Head of caudate nucleus (tissue), 42 donors: ENCODE measurements around the gene NID2.

Experiments used
- DNase-seq, 42 donors: peaks; one replicate each; pipeline versions ENCODE4 v3.0.0 to v3.0.0-alpha.2; 2020 to 2021; ENCODE audit warnings: mixed read lengths in 7 of 42
- intact Hi-C: fragments of 100-400 bp; cut with DNase I; formaldehyde crosslinking; loops from one replicate; pipeline ENCODE4 v1.15.0; 2022

Gene NID2

DNA sequence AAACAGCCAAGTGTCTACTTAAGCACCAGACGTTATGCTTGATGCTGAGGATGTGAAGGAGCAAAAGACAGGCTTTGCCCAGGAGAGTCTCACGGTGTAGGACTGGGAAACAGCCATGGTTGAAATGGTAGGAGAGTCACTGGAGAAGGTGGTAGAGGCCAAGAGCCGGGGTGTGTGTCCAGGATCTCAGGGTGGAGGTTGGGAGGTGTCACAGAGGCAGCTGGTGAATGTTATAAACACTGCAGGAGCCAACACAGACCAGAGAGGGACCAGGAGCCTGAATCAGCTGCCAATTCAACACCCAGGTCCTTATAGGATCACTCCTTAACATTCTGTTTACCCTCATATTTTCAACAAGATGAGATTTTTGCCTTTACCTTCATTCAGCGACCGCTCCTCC is 7.5 kb downstream of the NID2 start:
- intact Hi-C loops = no loop called here
- no peak for DNase-seq

DNA sequence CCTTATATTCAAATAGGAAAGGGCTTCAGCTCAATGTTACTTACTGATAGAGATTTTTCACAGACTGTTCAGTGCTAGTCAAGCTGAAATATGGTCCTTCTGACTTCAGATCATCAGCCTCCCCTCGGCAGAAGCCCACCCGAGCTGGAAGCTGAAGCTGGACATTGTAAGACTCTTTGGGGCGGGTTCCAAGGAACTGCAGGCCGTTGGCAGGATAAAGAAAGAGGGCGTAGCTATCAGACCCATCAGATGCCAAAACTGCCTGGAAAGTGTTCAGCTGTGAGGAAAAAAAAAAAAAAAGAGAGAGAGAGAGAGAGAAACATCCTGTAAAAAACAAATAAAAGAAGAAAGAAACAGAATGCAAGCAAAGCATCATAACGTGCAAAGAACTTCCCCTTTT is 8.8 kb downstream of the NID2 start:
- intact Hi-C loops = no loop called here
- DNase-seq = no peak

DNA sequence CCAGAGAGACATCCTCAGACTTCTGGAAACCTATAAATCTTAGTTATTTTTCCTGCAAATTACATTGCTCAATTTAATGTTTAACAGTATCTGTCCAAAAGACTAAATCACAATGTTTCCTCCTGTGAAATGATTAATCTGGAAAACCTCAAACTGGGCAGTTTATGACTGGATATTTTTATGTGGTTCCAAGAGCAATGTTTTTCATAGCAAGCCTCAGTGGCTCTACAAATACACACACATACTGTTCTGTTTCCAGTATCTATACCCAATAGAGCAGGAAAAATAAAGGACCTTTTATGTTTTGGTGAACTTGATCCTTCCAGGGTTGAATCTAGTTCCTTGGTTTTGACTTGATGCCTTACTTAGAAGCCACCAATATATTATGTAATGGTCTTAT is 9.2 kb downstream of the NID2 start:
- intact Hi-C loops = no loop called here
- no peak for DNase-seq

DNA sequence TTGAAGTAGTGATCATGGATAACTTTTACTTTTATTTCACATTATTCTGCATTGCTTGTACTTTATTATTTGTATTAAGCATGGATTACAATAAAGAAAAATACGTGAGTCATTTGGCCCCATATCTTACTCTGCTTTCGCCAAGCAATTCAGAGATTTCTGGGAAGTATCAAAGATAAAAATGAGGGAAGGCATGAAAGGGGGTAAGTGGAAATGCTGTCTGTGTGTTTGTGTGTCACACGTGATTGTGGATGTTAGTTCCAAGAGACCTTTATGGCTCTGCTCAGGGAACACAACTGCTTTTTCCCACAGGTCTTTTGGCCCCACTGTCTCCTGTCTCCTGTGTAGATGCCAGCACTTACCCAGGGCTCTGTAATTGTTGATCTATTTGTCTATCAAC is 10.5 kb downstream of the NID2 start:
- DNase-seq = no peak
- intact Hi-C loops = no loop called here

DNA sequence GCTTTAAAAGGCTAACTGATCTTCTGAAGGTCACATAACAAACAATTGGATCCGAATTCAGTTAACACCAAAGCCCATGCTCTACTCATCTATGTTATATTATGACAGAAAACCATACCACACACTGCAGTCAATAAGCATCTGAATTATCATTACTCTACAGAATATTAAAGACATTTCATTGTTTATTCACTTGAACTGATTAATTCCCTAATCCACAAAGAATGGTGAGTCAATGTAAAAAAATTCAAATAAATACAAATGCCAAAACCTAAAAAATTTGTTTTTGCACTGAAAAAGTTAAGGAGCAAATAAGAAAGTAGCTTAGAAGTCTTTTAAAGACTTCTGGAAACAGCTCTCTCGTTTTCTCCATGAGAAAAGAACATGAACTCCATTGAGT is 13.7 kb downstream of the NID2 start:
- DNase-seq = no peak
- intact Hi-C loops = no loop called here

DNA sequence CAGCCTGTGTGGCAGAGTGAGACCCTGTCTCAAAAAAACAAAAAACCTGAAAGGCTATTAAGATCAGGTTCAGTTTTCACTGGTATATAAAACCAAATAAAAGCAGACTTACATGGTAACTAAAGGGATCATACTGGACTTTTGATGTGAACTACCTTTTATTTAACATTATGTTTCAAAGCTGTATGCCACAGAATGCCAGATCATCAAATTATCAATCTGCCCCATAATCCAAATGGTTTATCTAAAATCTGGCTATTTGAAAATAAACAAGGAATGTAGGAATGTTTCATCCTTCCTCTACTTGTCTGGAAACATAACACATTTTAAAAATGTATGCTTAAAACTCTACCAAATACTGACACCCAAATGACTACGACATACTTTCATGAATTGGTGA is 14.2 kb downstream of the NID2 start:
- intact Hi-C loops = no loop called here
- no peak for DNase-seq

DNA sequence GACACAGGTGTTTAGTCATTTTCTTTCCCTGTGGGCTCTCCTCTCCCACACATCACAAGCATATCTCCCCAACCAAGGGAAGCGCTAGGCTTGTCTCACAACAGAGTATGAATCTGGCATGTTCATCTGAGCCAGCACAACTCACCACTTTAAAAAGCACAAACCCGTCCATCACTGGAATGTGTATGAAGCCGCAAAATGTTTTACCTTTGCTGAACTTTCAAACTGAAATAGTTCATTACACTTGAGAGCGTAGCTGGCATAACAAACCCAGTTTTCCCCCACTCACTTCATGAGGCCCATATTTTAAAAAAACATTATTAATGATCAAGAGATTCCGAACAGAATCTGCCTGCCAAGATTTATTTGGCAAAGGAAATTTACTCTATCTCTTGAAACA is 15.8 kb downstream of the NID2 start:
- intact Hi-C loops = no loop called here
- DNase-seq = no peak

DNA sequence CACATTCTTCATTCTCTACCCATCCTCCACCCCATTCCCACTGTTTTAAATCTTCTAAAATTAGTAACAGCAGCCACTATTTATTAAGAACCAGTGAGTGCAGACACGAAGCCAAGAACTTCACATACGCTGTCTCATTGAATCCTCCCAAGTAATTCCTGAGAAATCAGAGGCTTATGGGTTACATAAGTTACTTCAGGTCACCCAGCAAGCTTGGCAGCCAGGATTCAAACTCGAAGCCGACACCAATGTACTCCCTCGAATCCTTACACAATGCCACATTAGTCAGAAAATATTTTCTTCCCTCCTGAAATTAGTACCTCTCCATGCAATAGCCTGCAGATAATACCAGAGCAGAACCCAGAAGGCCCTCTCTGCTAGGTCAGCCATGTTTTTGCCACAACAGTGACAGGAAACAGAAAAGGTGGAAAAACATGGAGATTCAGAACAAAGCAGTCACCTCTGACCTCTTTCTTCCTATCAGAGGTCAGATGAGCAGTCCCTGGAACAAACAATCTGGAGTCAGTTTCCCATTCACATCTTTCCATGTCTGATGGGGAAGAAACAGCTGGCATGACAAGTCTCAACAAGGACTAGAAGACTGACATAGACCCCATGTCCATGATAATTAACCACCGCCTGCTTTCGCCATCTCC is 16.4 kb downstream of the NID2 start:
- DNase-seq = no peak
- intact Hi-C loops = no loop called here

DNA sequence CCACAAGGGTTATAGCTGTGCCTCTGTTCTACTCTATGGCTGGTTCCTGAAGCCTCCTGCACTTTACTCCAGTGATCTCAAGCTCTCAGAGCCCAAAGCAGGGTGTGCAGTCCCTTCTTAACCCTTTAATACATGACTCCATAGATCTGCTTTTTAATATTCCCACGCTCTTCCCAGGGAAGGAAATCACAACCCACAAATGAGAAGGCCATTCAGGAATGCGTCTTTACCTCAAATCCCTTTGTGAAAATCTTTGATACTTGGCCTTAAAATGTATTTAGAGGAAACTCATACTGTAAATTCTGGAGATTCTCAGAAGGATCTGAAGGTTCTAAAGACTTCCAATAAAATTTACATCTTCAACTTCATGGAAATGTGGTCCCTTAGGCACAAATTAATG is 17.0 kb downstream of the NID2 start:
- DNase-seq = no peak
- intact Hi-C loops = no loop called here

DNA sequence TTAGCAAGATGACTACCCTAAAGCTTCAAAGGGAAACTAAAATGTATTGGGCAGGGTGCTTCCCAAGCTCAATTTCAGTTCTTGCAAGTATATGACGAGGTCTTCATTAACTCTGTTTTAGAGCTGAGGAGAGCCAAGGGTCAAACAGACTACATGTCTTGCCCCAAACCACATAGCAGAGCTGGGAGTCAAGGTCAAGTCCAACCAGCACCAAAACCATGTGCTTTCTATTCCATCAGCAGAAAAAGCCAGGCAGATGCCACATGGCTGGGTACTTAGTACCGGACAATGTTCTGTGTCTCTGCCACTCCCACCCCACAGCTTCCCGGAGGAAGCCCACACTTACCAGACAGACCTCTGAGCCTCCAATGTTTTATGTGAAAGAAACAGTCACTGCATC is 17.6 kb downstream of the NID2 start:
- intact Hi-C loops = no loop called here
- DNase-seq = no peak

DNA sequence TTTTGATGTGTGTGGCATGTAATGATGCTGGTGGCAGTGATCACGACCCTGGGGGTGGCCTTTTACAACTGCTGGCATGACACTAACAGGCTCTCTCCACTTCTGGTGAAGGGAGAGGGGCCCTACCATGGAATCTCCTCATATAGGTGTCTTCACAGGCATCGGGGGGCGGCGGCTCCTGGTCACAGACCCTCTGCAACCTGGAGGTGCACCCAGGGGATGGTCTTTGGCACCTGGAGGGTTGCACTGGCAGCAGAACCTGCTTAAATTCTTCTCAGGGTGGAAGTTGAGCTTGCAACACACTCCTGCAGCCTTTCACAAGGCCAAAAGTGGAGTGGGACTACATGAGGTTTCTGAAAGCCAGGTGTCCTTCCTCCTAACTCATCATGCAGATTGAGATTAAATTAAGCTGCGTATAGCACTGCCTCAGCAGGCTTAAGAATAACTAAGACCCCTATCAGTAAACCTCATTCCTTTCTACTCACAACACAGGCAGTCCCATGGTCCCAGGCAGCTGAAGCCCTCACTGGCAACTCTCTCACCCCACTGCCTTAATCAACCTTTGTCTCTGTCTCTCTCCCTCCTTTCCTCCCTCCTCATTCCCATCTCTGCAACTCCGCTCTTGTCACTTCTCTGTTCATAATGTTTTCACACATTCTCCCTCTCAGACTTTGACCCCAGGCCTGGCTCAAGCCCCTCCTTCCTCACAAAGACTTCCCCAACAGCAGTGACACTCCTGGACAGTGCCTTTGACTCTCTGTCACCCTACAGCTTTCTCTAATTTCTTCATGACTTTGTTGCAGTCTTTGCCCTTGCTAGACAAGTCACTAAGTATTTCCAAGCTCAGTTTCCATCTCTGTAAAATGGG is 18.9 kb downstream of the NID2 start:
- intact Hi-C loops = no loop called here
- no peak for DNase-seq

DNA sequence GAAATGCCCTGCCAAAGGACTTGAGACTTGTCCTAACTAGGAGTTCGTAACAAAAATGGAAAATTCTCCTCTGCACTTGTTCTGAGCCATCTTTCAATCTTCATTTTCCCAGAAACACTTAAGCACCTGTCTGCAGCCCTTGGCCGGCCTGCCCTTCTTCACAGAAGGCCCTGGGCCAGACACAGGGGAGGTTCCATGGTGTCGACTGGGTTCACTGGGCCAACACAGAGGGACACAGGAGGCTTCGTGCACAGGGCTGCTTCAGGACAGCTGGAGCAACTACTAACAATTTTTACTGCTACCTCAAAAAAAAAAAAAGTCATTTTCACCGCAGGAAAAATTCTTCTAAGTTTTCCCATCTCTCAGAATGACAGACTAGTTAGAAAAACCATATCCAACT is 19.6 kb downstream of the NID2 start:
- intact Hi-C loops = no loop called here
- DNase-seq = no peak

DNA sequence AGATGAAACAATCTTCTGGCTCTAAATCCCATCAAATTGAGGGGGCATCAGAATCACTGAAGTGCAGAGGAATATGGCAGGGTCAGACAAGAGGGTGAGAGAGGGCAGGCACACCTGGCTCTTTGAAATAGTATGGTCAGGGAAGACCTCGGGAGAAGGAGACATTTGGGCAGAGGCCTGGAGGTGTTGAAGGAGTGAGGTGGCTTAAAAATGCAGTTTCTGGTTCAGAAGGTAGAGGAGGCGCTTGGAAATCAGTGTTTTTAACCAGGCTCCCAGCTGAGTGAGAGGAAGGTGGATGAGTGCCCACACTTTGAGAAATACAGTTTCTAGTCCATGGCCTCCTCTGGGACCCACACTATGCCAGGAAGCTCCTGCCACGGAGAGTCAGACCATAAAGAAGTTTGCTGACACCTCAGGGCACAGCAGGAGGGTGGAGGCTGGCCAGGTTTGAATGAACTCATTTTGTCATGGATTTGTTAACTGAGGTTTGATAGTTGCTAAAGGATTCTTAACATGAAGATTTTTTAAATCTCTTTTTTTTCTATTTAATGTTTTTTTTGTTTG is 20.1 kb downstream of the NID2 start:
- intact Hi-C loops = no loop called here
- DNase-seq = no peak

DNA sequence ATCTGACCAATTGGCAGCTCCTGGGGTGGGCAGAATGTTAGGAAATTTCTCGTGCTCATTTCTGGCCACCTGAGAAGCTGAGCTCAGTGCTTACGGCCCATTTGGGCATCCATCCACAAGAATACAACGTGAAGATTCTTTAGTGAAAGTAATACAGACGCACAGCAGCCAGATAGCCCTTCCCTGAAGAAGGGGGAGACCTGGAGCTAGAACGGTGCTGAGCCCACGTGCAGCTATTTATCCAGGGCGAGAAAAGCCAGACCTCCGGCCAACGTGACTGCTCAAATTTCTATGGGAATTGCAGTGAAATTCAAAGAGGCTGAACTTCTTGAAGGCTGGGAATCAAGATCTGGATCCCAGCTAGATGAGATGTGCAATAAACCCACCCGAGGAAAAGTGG is 20.7 kb downstream of the NID2 start:
- DNase-seq = no peak
- intact Hi-C loops = no loop called here

DNA sequence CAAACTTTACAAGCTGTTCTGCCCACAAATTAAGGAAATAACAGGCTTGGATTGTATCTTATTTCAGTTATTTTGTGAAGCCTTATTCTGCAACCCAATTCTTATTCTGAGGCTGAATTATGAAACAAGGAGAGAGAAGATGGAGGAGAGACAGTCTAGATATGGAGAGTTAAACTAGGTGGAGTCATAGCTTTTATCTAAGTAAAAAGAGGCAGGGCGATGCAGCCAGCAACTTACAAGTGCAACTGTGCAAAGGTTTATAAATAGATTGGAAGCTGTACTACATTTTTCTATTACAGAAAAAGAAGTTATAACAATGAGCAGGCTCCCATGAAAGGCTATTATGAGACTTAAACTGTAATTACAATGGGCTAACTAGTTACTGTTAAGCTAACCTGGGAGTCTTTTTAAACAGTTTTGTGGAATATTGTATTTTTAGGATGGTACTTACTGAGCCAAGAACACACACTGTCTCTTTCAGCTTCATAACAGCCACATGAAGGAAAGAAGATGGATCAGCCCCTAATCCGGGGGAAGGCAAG is 22.4 kb downstream of the NID2 start:
- no peak for DNase-seq
- intact Hi-C loops = no loop called here

DNA sequence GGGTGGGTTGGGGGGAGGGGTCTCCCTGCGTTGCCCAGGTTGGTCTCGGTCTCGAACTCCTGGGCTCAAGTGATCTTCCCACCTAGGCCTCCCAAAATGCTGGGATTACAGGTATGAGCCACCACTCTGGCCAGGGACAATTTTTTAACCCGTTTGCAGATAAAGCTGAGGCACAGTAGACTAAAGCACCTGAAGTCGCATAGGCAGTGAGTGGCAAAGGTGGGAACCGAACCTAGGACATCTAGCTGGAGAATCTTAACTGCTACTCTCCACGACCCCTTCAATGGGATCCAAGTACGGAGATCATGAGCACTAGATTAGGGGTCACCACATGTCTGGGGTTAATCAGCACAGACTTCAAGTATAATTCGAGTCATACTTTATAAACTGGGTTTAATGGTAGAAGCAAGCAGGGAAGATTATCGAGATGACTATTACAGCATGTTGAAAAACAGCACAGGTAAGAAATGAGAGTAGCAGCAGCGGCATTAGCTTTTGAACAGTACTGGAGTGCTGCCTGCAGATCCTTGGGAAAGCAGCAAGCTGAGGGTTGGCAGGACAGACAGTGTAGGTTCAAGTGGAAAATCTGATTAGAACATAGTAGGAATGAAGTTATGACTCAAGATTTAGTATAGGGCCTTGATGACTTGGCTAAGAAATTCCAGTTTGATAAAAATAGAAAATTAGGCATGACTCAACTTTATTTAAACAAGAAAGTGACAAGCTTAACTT is 23.9 kb downstream of the NID2 start:
- no peak for DNase-seq

DNA sequence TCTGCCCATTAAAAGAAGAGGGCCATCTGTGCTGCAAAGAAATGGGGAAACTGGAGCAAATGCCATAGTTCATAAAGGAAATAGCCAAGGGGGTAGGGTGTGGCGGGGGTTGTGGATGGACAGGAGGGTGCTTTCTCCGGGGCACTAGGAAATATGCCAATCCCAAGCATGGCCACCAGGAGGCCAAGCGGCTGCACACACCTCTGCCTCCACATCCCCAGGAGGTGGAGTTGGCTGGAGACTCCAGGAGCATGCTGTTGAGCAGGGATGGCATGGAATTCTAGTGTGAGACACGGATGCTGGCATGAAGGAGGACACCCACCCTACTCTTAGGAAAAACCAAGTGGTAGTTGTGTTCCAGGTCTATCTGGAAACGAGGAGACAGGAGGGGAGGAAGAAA is 25.2 kb downstream of the NID2 start:
- intact Hi-C loops = no loop called here
- DNase-seq = peak in 3 of 42 donors; percentile 19 to 35 (median 32)

More for the DNA sequence above, 23.9 kb downstream of the NID2 start:
- intact Hi-C loops = no loop called here

DNA sequence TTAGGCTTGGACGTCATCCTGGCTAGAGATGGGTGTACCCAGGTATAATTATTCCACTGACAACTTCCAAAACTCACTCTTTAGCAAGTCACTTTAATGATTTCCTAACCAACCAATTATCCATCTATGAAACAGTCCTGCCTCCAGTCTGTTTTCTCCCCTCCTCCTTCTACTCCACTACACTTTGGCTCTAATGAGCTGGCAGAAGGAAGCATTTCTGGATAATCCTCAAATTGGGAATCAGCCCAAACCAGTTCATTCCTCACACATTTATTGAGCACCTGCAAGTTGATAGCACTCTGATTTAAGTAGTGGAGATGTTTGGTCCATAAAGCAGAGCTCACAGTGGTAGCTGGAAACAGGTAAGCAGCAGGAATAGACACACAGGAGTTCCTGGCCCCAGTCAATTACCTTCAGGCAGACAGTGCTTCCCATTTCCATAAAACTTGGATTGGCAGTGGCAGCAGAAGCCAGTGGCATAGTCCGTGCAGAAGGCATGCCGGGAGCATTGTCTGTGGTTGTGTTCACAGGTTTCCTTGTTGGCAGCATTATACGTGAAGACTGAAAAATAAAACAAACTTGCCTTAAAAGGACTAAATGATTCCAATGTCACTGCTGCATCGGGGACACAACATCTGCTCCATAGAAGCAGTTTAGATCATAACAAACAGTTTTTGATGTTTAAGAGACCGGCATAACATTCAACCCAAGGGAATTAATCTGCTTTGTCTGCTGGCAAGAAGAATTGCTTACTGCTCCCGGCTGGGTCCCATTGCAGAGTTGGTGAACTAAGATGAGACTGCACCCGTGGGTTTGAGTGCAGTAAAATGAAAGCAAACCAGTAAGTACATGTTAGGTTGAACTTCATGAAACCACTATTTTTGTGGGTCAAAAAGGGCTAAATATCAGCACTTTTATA is 26.2 kb downstream of the NID2 start:
- intact Hi-C loops = no loop called here
- DNase-seq = no peak

DNA sequence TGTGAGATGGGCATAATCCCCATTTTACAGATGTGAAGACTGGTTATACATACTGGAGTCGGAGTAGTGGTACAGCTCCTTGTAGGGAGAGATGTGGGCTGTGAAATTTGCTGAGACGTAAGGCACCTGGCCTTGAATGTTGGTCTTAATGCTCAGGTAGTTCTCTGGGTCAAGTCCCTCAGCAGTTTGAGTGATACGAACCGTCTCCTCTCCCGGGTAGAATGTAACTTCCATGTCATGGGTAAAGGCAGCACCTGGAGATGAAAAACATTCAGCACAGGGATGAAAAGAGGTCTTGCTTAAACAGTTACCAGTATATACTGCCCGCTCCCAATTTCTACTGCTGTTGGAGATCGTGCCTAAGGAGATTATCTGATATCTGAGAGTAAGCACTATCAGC is 28.3 kb downstream of the NID2 start:
- intact Hi-C loops = no loop called here
- DNase-seq = no peak
